Right lobe of liver (tissue), 6 donors: Measurements from ENCODE around the gene TOM1L2. TPM values are rescaled to one million over a fixed set of nuclear protein-coding genes. Genes with fewer than 3 reads are reported as not detected.

Experiments used
- ATAC-seq, 4 donors: fragments of 200-7000 bp; cut with Tn5 transposase; one replicate each; pipeline ENCODE4 v1.9.1; 2020; ENCODE audit warnings: mild to moderate bottlenecking in 4 of 4, moderate library complexity in 4 of 4
- DNase-seq, 3 donors: peaks; one replicate each; pipeline ENCODE4 v3.0.0-alpha.2; 2020
- H3K27ac ChIP-seq, 3 donors: fragments of 200-600 bp; one replicate each; pipeline ENCODE4 v1.8.0; 2022
- H3K27me3 ChIP-seq, 2 donors: fragments of 200-600 bp; one replicate each; pipeline ENCODE4 v1.8.0; 2022
- H3K36me3 ChIP-seq, 4 donors: fragments of 200-600 bp; sonication (generic) in 1 of 4; one replicate each; pipeline versions ENCODE4 v1.5.1 to v1.8.0; 2017 to 2022; ENCODE audit warnings: control low read depth in 1 of 4
- H3K4me1 ChIP-seq, 4 donors: fragments of 200-600 bp; sonication (generic) in 1 of 4; one replicate each; pipeline versions ENCODE4 v1.5.1 to v1.8.0; 2017 to 2022; ENCODE audit warnings: control low read depth in 1 of 4
- H3K4me3 ChIP-seq, 3 donors: fragments of 200-600 bp; one replicate each; pipeline ENCODE4 v1.8.0; 2022
- H3K9me3 ChIP-seq, 4 donors: fragments of 200-600 bp; sonication (generic) in 1 of 4; one replicate each; pipeline versions ENCODE4 v1.5.1 to v1.8.0; 2017 to 2022; ENCODE audit warnings: control low read depth in 1 of 4
- CTCF ChIP-seq, 4 donors: fragments of 200-600 bp in 3 of 4; fragments of 450-650 bp in 1 of 4; IDR thresholded peaks; one replicate each; pipeline versions ENCODE4 v1.5.1 to v1.8.0; 2016 to 2022; ENCODE audit warnings: antibody characterized with exemption in 4 of 4, mild to moderate bottlenecking in 2 of 4
- POLR2A ChIP-seq: fragments of 450-650 bp; IDR thresholded peaks from one replicate; pipeline ENCODE4 v1.6.1; 2017; ENCODE audit warnings: antibody characterized with exemption, mild to moderate bottlenecking
- WGBS: methylation state at CpG from one replicate; pipeline ENCODE4 v1.1.6; 2018; ENCODE audit warnings: low coverage, low lambda C conversion rate; ENCODE audit not compliant: insufficient coverage; ENCODE audit errors: missing lambda C conversion rate; 5-methylcytosine and 5-hydroxymethylcytosine counted together
- intact Hi-C, 2 donors: fragments of 100-400 bp; cut with DNase I; formaldehyde crosslinking; loops; one replicate each; pipeline versions ENCODE4 v1.11.2 to v1.14.1; 2022
- total RNA-seq, 6 experiments: library from RNA; depleted of rRNA in 2 of 6; stranded (reverse); fragments of >200 nt in 2 of 6; fragmentation: NEBNext Ultra II Directional in 3 of 6; extraction: Animal tissue kit (Norgen Biotek cat#: 25700) in 3 of 6; gene quantifications; one replicate each; pipeline versions ENCODE4 v1.1.0 to v1.2.4, GENCODE V29; 2016 to 2023
- donor health status: DM: no; HTN: yes; CAD: no.
- donor health status: DM: no; HTN: no; CAD: no.
- donor health status: DM: no; HTN: no; CAD: no.
- donor health status: DM: no; HTN: yes; CAD: no.
- donor health status: DM: no; HTN: yes; CAD: no.

TOM1L2 gene
- total RNA-seq, 6 experiments from 2014 or later, result 13.5 to 21.2 (median 16.0) TPM

GRCh38 chr17:17947309-17947708 is 24.9 kb downstream of the TOM1L2 start:
- H3K27me3 ChIP-seq, result no peaks in the 10 kb centered on the region
- intact Hi-C loops, result no loop called here
- no peak for TF ChIP-seq CTCF (IDR thresholded peaks at IDR 0.05)
- no peak for TF ChIP-seq POLR2A
- ATAC-seq (no peak), DNase-seq (no peak)
- H3K9me3 ChIP-seq, result no peaks in the 10 kb centered on the region
- no peak overlapping the region for H3K4me3 ChIP-seq
- H3K36me3 ChIP-seq, result no peaks in the 10 kb centered on the region
- H3K4me1 ChIP-seq, result no peaks in the 10 kb centered on the region
- H3K27ac ChIP-seq, result no peak overlapping the region
- 91% methylated on average over 5 of the region's 5 CpGs for WGBS

GRCh38 chr17:17946093-17946492 is 26.1 kb downstream of the TOM1L2 start:
- no peak for DNase-seq
- Histone ChIP-seq H3K36me3 (no peaks in the 10 kb centered on the region), H3K27ac (no peak overlapping the region), H3K4me1 (peaks cover 0 to under 1% (median 0%) of the 10 kb centered on the region in 4 donors), H3K9me3 (no peaks in the 10 kb centered on the region), H3K4me3 (no peak overlapping the region), H3K27me3 (no peaks in the 10 kb centered on the region)
- intact Hi-C loops, result no loop called here
- WGBS, result 0% methylated on average over 1 of the region's 3 CpGs
- TF ChIP-seq CTCF (IDR thresholded peaks at IDR 0.05) (no peak), POLR2A (no peak)
- ATAC-seq, result no peak

- Histone ChIP-seq H3K27me3 (no peaks in the 10 kb centered on the region), H3K4me1 (peaks cover 0 to 6% (median 0%) of the 10 kb centered on the region in 4 donors), H3K4me3 (no peak overlapping the region), H3K27ac (no peak overlapping the region), H3K9me3 (no peaks in the 10 kb centered on the region), H3K36me3 (no peaks in the 10 kb centered on the region)
- ATAC-seq, result no peak
- TF ChIP-seq CTCF (IDR thresholded peaks at IDR 0.05) (no peak), POLR2A (no peak)
- 93% methylated on average over 6 of the region's 11 CpGs for WGBS
- intact Hi-C loops, result no loop called here
- DNase-seq, result no peak
Observed at GRCh38 chr17:17944743-17945142, 27.5 kb downstream of the TOM1L2 start.

GRCh38 chr17:17944242-17944641 is 28.0 kb downstream of the TOM1L2 start:
- no peaks in the 10 kb centered on the region for H3K36me3 ChIP-seq
- ATAC-seq (no peak), DNase-seq (no peak)
- 87% methylated on average over 5 of the region's 7 CpGs for WGBS
- no peak overlapping the region for H3K4me3 ChIP-seq
- H3K9me3 ChIP-seq, result no peaks in the 10 kb centered on the region
- H3K27ac ChIP-seq, result no peak overlapping the region
- TF ChIP-seq POLR2A, result no peak
- no peak for TF ChIP-seq CTCF (IDR thresholded peaks at IDR 0.05)
- no peaks in the 10 kb centered on the region for H3K27me3 ChIP-seq
- intact Hi-C loops, result no loop called here
- peaks cover 0 to 6% (median 0%) of the 10 kb centered on the region in 4 donors for H3K4me1 ChIP-seq
